Ovary (tissue), 9 donors: Measurements from ENCODE around the gene SLC9A6. TPM values are rescaled to one million over a fixed set of nuclear protein-coding genes. Genes with fewer than 3 reads are reported as not detected.
"Not testable (repeated sequence)": the region's sequence is repeated elsewhere in the genome, so short reads cannot be mapped to it uniquely, and the experiment has no call there.

Experiments
- DNase-seq, 5 donors: peaks; one replicate each; pipeline ENCODE4 v3.0.0-alpha.2; 2019 to 2020
- H3K27ac ChIP-seq, 2 donors: fragments of 200-600 bp; one replicate each; pipeline versions ENCODE4 v1.5.1 to v1.8.0; 2019 to 2022
- H3K27me3 ChIP-seq: fragments of 200-600 bp; one replicate; pipeline ENCODE4 v1.8.0; 2022
- H3K36me3 ChIP-seq: fragments of 200-600 bp; sonication (generic); one replicate; pipeline ENCODE4 v1.5.1; 2019
- H3K4me1 ChIP-seq: one replicate; pipeline ENCODE4 v1.8.1; 2013; ENCODE audit warnings: mild to moderate bottlenecking, moderate library complexity; ENCODE audit not compliant: insufficient read depth
- H3K4me3 ChIP-seq: fragments of 200-600 bp; sonication (generic); one replicate; pipeline ENCODE4 v1.5.1; 2017
- H3K9me3 ChIP-seq, 2 donors: fragments of 200-600 bp in 1 of 2; sonication (generic) in 1 of 2; one replicate each; pipeline versions ENCODE4 v1.5.1 to v1.8.1; 2013 to 2019; ENCODE audit warnings: mild to moderate bottlenecking in 1 of 2, moderate library complexity in 1 of 2
- EP300 ChIP-seq: sonication (generic); formaldehyde crosslinking; IDR thresholded peaks from one replicate; pipeline ENCODE4 v1.6.1; 2017; ENCODE audit warnings: antibody characterized with exemption
- POLR2A ChIP-seq: fragments of 450-650 bp; IDR thresholded peaks from one replicate; pipeline ENCODE4 v1.6.1; 2017; ENCODE audit warnings: antibody characterized with exemption, mild to moderate bottlenecking, moderate library complexity
- WGBS, 3 donors: extraction: QIAGEN DNeasy Blood & Tissue Kit in 1 of 3; methylation state at CpG; one replicate each; pipeline versions ENCODE4 v1.1.5 to v1.1.7; 2013 to 2017; 5-methylcytosine and 5-hydroxymethylcytosine counted together
- intact Hi-C, 4 donors: fragments of 100-400 bp; cut with DNase I; formaldehyde crosslinking; loops; one replicate each; pipeline versions ENCODE4 v1.11.0 to v1.15.1; 2022 to 2023
- polyA plus RNA-seq, 2 donors: library from polyadenylated mRNA; stranded (reverse); fragments of 200-250 nt in 1 of 2; fragments of 350-450 nt in 1 of 2; fragmentation: Illumina TruSeq in 1 of 2; extraction: RNeasy Lipid Tissue Mini Kit (QIAGEN cat#74804) in 1 of 2; gene quantifications; one replicate each; pipeline ENCODE4 v1.2.3, GENCODE V29; 2013 to 2014
- total RNA-seq, 7 donors: library from RNA; depleted of rRNA in 2 of 7; stranded (reverse); fragments of >200 nt in 2 of 7; fragmentation: NEBNext Ultra II Directional in 3 of 7; extraction: Animal tissue kit (Norgen Biotek cat#: 25700) in 3 of 7; gene quantifications; one replicate each; pipeline versions ENCODE4 v1.1.0 to v1.2.4, GENCODE V29; 2016 to 2023
- TF ChIP-seq, protein P1 (sequence below), 3 donors: fragments of 450-650 bp in 2 of 3; fragments of 200-600 bp in 1 of 3; IDR thresholded peaks; one replicate each; pipeline versions ENCODE4 v1.5.1 to v1.8.0; 2016 to 2022; ENCODE audit warnings: antibody characterized with exemption in 3 of 3, mild to moderate bottlenecking in 1 of 3
- donor health status: DM: no; HTN: no; CAD: no; lungs with moderate emphysema.
- donor health status: DM: no; HTN: no; CAD: no.
- donor health status: Bipolar disorder and iron deficiency.
- donor health status: DM: yes; HTN: yes; CAD: no.
- donor health status: DM: no; HTN: no; CAD: no.
- donor health status: DM: yes; HTN: yes; CAD: no.

The SLC9A6 gene
- total and polyA plus RNA-seq, 9 donors = 9.2 to 18.6 (median 12.7) TPM

DNA sequence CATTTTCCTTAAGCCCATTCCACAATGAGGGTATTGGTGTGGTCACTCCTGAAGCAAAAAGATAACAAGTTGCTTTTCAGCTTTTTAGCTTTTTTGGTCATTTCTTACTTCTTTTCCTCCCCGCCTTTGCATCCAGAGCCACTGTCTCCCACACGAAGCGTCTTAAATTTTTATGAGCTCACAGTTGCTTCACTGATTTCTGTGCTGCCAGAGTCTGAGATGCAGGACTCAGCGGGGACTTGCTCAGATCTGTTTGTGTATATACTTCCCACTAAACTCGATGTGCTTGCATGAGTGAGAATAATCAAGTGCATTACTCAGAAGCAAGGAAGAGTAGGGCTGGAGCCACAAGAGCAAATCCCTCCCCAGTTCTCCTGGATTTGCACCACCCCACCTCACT is 81.9 kb downstream of the SLC9A6 start:
- H3K36me3 ChIP-seq = no peaks in the 10 kb centered on the region
- no peak overlapping the region for H3K27ac ChIP-seq
- TF ChIP-seq EP300 (no peak), POLR2A (no peak)
- TF ChIP-seq, protein P1, sequence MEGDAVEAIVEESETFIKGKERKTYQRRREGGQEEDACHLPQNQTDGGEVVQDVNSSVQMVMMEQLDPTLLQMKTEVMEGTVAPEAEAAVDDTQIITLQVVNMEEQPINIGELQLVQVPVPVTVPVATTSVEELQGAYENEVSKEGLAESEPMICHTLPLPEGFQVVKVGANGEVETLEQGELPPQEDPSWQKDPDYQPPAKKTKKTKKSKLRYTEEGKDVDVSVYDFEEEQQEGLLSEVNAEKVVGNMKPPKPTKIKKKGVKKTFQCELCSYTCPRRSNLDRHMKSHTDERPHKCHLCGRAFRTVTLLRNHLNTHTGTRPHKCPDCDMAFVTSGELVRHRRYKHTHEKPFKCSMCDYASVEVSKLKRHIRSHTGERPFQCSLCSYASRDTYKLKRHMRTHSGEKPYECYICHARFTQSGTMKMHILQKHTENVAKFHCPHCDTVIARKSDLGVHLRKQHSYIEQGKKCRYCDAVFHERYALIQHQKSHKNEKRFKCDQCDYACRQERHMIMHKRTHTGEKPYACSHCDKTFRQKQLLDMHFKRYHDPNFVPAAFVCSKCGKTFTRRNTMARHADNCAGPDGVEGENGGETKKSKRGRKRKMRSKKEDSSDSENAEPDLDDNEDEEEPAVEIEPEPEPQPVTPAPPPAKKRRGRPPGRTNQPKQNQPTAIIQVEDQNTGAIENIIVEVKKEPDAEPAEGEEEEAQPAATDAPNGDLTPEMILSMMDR (IDR thresholded peaks at IDR 0.05) = no peak
- H3K27me3 ChIP-seq = no peaks in the 10 kb centered on the region
- WGBS, 3 donors = 61 to 79% (median 69%) methylated on average over 5 of the region's 5 CpGs
- no peaks in the 10 kb centered on the region for H3K9me3 ChIP-seq
- no peaks in the 10 kb centered on the region for H3K4me1 ChIP-seq
- intact Hi-C loops = no loop called here
- DNase-seq = no peak
- no peak overlapping the region for H3K4me3 ChIP-seq

DNA sequence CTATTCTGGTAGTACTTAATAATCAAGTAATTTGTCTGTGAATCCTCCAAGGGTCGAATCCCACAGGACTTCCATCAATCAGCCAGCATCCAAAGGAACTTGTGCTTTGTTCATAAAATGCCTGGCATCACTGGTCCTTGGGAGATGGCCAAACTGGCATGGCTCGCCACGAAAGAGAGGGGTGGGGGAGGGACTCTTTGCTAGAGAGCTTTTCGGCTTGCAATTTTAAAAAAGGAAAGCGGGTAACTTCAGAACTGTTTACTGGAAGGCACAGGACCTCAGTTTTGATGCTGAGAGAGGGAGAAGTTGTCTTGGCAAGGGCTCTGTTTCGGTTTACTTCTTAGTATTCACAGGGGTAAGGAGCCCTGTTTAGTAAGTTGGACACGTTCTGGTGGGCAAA is 82.7 kb downstream of the SLC9A6 start:
- WGBS, 3 donors = 56 to 69% (median 64%) methylated on average over 7 of the region's 7 CpGs

DNA sequence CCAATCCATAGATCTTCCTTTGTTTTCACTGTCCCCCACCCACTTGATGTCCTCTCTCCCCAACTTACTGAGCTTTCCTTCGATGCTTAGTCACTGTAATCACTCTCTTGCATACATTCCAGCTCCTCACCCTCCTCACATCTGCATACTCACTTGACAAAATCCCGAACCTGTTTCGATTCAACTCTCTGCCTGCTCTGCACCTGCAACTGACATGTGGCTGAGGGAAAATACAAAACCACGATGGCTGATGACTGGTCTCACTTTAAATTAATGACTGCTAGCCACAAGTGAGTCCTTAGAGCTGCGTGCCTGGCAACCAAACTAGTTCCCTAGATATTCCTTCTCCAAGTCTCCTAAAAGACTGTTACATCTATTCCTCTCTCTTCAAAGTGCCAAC is 91.7 kb downstream of the SLC9A6 start:
- no peak overlapping the region for H3K4me3 ChIP-seq
- WGBS, 3 donors = 62 to 69% (median 66%) methylated on average over 5 of the region's 5 CpGs
- TF ChIP-seq POLR2A = no peak
- TF ChIP-seq, protein P1 (IDR thresholded peaks at IDR 0.05) = no peak
- no peak for TF ChIP-seq EP300
- intact Hi-C loops = no loop called here
- no peak for DNase-seq
- H3K27me3 ChIP-seq = no peaks in the 10 kb centered on the region
- no peaks in the 10 kb centered on the region for H3K36me3 ChIP-seq
- no peaks in the 10 kb centered on the region for H3K4me1 ChIP-seq
- H3K9me3 ChIP-seq = no peaks in the 10 kb centered on the region
- H3K27ac ChIP-seq = no peak overlapping the region

More for the DNA sequence above, 82.7 kb downstream of the SLC9A6 start:
- Histone ChIP-seq H3K4me1 (no peaks in the 10 kb centered on the region), H3K4me3 (no peak overlapping the region), H3K9me3 (no peaks in the 10 kb centered on the region), H3K27me3 (no peaks in the 10 kb centered on the region), H3K27ac (no peak overlapping the region), H3K36me3 (no peaks in the 10 kb centered on the region)
- TF ChIP-seq, protein P1 (IDR thresholded peaks at IDR 0.05) = no peak
- no peak for TF ChIP-seq POLR2A
- TF ChIP-seq EP300 = no peak
- intact Hi-C loops = no loop called here
- no peak for DNase-seq

DNA sequence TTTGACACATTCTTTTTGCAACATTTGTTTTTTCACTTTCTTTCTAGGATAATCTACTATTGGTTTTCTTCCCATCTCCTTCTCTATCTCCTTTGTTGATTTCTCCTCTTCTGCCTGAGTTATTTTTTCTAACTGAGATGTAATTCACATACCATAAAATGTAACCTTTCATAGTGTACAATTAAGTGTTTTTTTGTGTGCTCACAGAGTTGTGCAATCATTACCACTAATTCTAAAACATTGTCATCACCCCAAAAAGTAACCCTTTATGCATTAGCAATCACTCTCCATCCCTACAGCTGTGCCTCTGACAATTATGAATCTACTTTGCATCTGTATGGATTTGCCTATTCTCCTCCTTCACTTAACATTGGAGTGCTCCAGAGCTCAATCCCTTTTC is 95.5 kb downstream of the SLC9A6 start:
- H3K4me3 ChIP-seq = no peak overlapping the region
- no peaks in the 10 kb centered on the region for H3K4me1 ChIP-seq
- no peaks in the 10 kb centered on the region for H3K36me3 ChIP-seq
- no peak for TF ChIP-seq POLR2A
- TF ChIP-seq, protein P1 (IDR thresholded peaks at IDR 0.05) = no peak
- no peak for TF ChIP-seq EP300
- H3K27me3 ChIP-seq = no peaks in the 10 kb centered on the region
- DNase-seq = no peak
- no peak overlapping the region for H3K27ac ChIP-seq
- intact Hi-C loops = no loop called here
- no peaks in the 10 kb centered on the region for H3K9me3 ChIP-seq

DNA sequence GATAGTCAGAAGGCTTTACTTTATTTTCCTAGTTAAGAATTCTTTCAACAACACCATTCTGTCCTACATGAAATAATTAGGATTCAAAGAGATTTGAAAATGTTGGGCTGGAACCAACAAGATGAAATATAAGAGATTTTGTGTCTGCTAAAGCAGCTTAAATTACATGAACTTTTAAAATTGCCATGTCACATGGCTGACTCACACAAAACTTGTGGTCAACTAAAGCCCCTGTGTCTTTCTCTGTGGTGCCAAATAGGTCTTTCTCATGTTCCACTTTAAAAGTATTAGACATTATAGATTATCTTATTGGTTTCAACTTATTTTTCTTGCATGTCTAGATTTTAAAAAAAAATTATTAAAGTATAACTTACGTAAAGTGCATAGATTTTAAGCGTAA is 101.3 kb downstream of the SLC9A6 start:
- Histone ChIP-seq H3K4me1 (no peaks in the 10 kb centered on the region), H3K4me3 (no peak overlapping the region), H3K27me3 (no peaks in the 10 kb centered on the region), H3K9me3 (no peaks in the 10 kb centered on the region), H3K27ac (no peak overlapping the region), H3K36me3 (no peaks in the 10 kb centered on the region)
- intact Hi-C loops = no loop called here
- DNase-seq = no peak
- 90 to 92% (median 92%) methylated on average over 2 of the region's 2 CpGs for whole genome bisulfite sequencing, 3 donors
- no peak for TF ChIP-seq POLR2A
- TF ChIP-seq EP300 = no peak
- TF ChIP-seq, protein P1 (IDR thresholded peaks at IDR 0.05) = no peak

DNA sequence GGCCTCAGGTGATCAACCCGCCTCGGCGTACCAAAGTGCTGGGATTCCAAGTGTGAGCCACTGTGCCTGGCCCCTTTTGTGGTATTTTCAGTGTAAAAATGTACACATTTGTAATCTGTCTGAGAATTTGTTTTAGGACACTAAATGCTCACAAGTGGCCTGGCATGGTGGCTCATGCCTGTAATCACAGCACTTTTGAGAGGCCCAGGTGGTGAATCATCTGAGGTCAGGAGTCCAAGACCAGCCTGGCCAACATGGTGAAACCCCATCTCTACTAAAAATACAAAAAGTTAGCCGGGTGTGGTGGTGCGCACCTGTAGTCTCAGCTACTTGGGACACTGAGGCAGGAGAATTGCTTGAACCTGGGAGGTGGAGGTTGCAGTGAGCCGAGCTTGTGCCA is 106.7 kb downstream of the SLC9A6 start:
- H3K27ac ChIP-seq, H3K4me1 ChIP-seq, H3K36me3 ChIP-seq, DNase-seq, intact Hi-C loops, H3K9me3 ChIP-seq, H3K27me3 ChIP-seq, H3K4me3 ChIP-seq: not testable (repeated sequence)
- 91 to 92% (median 92%) methylated on average over 6 of the region's 6 CpGs for WGBS, 3 donors
